ENCODE results near the gene ZNF324.
"Not testable (repeated sequence)": the region's sequence is repeated elsewhere in the genome, so short reads cannot be mapped to it uniquely, and the experiment has no call there.

ZNF324 gene

DNA sequence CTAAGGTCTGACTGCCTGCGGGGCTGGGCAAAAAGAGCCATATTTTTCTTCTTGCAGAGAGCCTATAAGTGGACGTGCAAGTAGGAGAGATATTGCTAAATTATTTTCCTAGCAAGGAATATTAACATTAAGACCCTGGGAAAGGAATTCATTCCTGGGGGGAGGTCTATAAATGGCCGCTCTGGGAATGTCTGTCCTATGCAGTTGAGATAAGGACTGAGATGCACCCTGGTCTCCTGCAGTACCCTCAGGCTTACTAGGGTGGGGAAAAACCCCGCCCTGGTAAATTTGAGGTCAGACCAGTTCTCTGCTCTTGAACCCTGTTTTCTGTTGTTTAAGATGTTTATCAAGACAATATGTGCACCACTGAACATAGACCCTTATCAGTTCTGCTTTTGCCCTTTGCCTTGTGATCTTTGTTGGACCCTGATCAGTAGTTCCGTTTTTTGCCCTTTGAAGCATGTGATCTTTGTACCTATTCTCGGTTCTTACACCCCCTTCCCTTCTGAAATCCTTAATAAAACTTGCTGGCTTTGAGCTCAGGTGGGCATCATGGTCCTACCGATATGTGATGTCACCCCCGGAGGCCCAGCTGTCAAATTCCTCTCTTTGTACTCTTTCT lies 40.8 kb downstream of the ZNF324 start:
- not testable (repeated sequence) for DNase-seq

GRCh38 chr19:58509731-58510083 lies 42.8 kb downstream of the ZNF324 start:
- DNase-seq: no peak

DNA sequence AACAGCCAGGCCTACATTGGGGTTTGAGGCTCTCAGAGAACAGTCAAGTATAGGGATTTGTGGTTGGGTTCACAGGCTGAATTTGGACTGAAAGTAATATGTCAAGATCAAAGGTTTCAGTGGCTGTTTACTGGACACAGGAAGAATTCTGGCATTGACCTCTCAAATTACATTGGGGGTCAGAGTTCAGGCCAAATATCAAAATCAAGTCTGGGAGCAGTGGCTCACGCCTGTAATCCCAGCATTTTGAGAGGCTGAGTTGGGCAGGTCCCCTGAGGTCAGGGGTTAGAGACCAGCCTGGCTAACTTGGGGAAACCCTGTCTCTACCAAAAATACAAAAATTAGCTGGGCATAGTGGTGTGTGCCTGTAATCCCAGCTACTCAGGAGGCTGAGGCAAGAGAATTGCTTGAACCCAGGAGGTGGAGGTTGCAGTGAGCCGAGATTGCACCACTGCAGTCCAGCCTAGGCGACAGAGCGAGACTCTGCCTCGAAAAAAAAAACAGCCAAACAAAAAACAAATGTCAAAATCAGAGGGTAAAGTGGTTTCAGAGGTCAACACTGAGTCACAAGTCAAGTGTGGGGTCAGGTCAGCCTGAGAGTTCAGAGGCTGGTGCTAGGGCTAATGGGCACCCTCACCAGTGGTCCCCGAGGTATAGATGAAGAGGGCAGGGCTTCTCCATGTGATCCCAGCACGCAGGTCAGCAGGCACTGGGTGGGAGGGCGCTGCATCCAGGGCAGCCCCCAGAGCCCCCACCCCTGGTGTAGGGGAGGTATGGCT lies 43.4 kb downstream of the ZNF324 start:
- DNase-seq: no peak

GRCh38 chr19:58511353-58512208 lies 44.7 kb downstream of the ZNF324 start, which contains the start of gene SLC27A5:
Gene SLC27A5, minus strand, starts transcription at chr19:58511992. Its CDS starts 37 bp downstream, at chr19:58511955.
- DNase-seq: no peak

DNA sequence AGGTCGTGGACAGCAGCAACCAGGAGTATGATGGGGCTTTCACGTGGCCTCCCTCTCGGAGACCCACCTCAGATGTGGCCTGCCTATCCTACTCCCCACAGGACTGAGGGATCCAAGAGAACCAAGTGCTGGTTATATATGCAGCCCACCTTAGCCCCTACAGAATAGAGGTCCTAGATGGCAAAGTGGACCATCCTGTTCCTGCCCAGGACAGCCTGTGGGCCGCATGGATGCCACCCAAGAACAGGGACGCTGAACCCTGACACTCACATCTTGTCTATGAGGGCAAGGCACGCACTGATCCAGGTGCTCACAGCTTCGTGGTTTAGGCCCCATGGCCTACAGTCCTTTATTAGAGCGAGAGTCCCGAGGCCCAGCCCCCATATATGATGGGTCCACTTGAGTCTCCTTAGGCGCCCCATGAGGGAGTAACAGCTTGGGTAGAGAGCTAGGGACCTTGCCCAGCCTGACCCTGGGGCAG lies 46.4 kb downstream of the ZNF324 start:
- no peak for DNase-seq

- peak; percentile 85 to 90 for DNase-seq
Observed at GRCh38 chr19:58513694-58514563, 47.0 kb downstream of the ZNF324 start.

- no peak for DNase-seq
Observed at GRCh38 chr19:58514564-58515022, 47.7 kb downstream of the ZNF324 start.

DNA sequence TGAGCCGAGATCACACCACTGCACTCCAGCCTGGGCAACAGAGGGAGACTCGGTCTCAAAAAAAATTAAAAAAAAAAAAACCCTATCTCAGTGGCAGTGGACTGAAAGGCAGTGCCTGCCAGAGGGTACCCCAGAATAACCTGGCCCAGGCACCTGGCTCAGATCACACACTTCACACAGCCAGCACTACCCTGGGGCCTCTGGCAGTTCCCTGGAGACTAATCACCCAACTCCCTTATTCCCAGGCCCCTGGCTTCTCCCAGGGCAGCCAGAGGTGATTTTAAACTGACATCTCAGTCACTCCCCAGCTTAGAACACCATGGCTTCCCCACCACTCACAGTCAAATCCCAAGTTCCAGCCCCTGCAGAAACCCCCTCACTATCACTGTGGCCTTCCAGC lies 48.4 kb downstream of the ZNF324 start:
- no peak for DNase-seq

DNA sequence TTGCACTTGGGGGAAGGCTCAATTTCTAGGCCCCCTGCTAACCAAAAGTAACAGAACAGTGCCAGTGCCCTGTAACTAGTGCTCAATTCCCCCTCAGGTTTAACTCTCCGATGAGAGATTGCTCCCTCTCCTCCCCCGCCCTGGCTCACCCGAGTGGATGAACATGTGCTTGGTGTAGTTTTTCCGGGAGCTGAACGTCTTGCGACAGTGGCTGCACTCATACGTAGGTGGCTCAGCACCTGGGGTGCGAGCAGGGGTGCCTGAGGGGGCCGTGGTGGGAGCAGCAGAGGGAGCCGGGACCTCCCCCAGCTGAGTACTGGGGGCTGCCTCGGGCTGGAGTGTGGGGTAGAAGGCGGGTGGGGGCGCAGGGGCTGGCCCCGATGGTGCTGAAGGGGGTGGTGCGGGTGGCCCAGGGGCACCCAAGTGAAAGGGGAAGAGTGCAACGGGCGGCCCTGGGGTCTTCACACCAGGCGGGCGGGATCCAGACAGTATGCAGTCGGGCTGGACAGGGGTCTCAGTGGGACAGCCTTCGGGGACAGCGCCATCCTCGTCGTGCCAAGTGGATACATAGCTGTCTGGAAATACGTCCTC lies 49.5 kb downstream of the ZNF324 start:
- no peak for DNase-seq

DNA sequence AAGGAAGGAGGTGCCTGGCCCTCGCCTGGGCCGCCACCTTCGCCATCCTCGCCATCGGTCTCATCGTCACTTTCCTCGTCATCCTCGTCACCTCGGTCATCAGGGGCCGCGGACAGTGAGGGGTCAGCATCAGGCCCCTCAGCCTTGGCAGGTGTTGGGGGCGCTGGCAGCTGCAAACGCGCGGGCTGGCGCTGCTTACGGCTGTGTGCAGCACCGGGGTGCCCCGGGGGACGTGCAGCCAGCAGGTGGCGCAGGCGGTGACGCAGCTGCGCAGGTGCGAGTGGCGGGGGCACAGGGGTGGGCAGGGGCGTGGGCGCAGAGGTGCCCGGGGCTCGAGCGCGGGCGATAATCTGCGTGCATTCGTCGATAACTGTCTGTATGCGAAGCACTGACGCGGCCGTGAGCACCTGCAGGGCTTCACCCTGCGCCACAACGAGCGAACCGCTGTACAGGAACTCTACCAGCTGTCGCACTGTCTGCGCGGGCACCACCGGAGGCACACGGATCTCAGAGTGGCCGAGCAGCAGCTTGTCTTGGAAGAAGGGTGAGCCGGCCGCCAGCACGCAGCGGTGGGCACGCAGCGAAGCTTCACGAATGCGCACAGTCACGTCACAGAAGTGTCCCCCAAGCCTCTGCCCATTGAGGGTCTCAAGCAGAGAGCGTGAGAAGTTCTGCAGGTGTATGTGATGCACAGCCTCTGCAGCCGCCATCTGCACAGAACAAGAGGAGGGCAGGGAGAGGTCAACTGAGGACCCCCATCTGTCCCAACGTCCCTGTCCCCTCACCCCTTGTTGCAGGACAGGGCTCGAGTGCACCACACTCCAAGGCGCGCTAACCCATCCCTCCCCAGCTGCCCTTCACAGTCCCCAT lies 50.3 kb downstream of the ZNF324 start:
- no peak for DNase-seq

DNA sequence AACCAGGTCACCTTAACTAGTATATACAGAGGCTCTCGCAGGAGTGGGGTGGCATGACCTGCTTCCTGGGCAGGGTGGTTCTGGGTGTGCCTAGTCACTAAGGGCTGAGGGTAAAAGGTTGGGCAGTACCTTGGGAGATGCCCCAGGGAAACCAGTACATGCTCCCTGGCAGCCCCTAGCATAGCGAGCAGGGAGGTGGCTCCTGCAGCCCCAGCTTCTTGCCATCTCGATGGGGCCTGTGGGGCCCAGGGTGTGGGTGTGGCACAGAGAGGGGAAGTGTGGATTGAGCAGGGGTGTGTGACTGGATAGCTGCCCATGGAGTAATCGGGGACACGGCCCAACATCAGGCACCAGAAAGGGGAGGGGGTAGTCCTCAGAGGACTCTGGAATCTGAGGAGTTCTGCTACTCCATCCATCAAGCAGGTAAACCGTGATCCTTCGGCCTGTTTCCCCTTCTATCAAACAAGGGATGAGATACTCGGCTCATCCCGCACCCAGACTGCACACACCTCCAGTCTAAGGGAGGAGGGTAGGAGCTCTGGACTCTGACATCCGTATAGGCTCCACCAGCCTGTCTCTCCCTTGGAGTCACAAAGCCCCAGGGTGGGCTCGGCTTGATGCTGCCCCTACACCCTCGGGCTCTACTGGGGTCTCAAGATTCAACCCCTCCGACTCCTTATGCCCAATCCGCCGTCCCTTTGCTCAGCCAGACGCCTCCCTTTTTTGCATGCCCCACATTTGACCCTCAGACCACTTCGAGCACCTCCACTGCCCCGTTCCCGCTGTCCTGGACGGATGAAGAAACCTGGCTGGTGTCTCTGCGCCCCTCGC lies 51.6 kb downstream of the ZNF324 start:
- DNase-seq: peak in 1 of 2 experiments; percentile 27

- DNase-seq: peak; percentile 32 to 36
Observed at GRCh38 chr19:58519087-58519354, 52.1 kb downstream of the ZNF324 start.

- DNase-seq: peak; percentile 86 to 91
Observed at GRCh38 chr19:58519355-58520256, 52.7 kb downstream of the ZNF324 start, which contains the start of gene ZBTB45. Gene ZBTB45, minus strand, starts transcription at chr19:58519810. Its CDS starts 2,137 bp downstream, at chr19:58517673.

DNA sequence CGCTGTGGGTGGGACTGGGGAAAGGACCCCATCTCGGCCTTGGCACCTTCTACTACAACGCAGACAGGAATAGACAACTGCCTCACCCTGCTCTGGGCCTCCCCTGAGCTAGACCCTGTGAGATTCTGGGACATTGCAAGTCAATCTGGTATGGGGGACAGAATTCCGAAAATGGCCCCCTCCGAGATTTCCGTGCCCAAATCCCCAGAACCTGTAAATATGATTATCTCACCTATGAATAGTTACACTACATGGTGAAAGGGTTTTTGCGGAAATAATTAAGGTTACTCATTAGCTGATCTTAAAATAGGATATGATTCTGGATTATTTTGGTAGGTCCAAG lies 53.3 kb downstream of the ZNF324 start:
- no peak for DNase-seq

GRCh38 chr19:58521651-58522050 lies 54.8 kb downstream of the ZNF324 start:
- DNase-seq: no peak

- DNase-seq: no peak
Observed at GRCh38 chr19:58522709-58523108, 55.8 kb downstream of the ZNF324 start.
